ENCODE measurements around the gene PROX2. TPM values are rescaled to one million over a fixed set of nuclear protein-coding genes. Genes with fewer than 3 reads are reported as not detected.

PROX2 gene
- total RNA-seq, 2 experiments from 2014 or later, result not detected

DNA sequence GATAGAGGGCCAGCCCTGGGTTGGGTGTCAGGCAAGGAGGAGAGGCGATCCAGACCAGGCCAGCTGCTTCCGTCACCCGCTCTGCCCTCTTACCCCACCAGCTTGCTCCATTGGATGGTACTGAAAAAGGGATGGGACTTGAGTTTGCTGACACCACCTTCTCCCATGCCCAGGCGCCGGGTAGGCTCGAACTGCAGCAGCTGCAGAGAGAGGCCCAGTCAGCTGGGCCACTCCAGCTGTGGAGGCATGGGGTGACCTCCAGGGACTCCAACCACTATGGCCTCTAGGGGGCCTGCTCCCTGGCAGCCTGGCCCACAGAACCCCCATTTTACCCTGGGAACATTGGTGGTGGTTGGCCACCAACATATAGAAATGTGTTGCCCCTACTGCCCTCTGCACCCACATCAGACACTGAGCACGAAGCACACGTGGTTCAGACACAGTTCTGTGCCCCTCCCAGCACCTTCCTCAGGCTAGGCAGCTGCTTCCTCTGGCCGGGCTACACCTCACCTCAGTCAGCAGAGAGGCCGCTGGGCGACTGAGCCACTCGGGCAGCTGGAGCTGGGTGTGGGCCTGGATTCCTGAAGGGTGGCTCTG lies 31.1 kb upstream of the PROX2 start:
- no peaks in the 10 kb centered on the region for H3K27me3 Mint-ChIP-seq
- no peak overlapping the region for H3K27ac Mint-ChIP-seq
- H3K4me3 Mint-ChIP-seq, result no peak overlapping the region
- no peak for DNase-seq
- H3K9me3 Mint-ChIP-seq, result no peaks in the 10 kb centered on the region
- peaks cover 3% of the 10 kb centered on the region for H3K4me1 Mint-ChIP-seq
- H3K36me3 Mint-ChIP-seq (ENCODE audit: low read depth), result peaks cover 18% of the 10 kb centered on the region
- CTCF ChIA-PET, result interaction anchor here (1.3 to 7.2 kb wide), 14 partner anchors 10 to 298 kb away, joined by 3 to 285 read pairs (median 14); partner anchors contain the start of genes DLST, EIF2B2, PROX2 and RPS6KL1
- POLR2A ChIA-PET, result interaction anchor here (1.7 to 4.4 kb wide), 3 partner anchors 17 to 46 kb away, joined by 4 to 45 read pairs (median 34); partner anchors contain the start of gene DLST

- ChIA-PET CTCF (interaction anchor here (0.6 to 7.2 kb wide), 33 partner anchors 13 to 1266 kb away, joined by 3 to 285 read pairs (median 5); partner anchors contain the start of genes ACYP1, DLST, PROX2 and RPS6KL1), POLR2A (interaction anchor here (0.6 to 4.4 kb wide), 12 partner anchors 12 to 536 kb away, joined by 3 to 45 read pairs (median 3); partner anchors contain the start of gene DLST)
- DNase-seq, result peak; percentile 76
- Mint-ChIP-seq H3K36me3 (ENCODE audit: low read depth) (peaks cover 32% of the 10 kb centered on the region), H3K27me3 (no peaks in the 10 kb centered on the region), H3K9me3 (no peaks in the 10 kb centered on the region), H3K27ac (no peak overlapping the region), H3K4me1 (peaks cover 3% of the 10 kb centered on the region), H3K4me3 (no peak overlapping the region)
These were observed 29.7 kb upstream of the PROX2 start for GRCh38 chr14:74905595-74906142.

GRCh38 chr14:74904635-74905503 lies 28.9 kb upstream of the PROX2 start:
- ChIA-PET CTCF (interaction anchor here (0.7 to 7.2 kb wide), 23 partner anchors 12 to 385 kb away, joined by 3 to 285 read pairs (median 9); partner anchors contain the start of genes DLST, PROX2 and RPS6KL1), POLR2A (interaction anchor here (0.8 to 4.4 kb wide), 9 partner anchors 13 to 296 kb away, joined by 3 to 45 read pairs (median 3); partner anchors contain the start of gene DLST)
- no peaks in the 10 kb centered on the region for H3K9me3 Mint-ChIP-seq
- H3K36me3 Mint-ChIP-seq (ENCODE audit: low read depth), result peaks cover 40% of the 10 kb centered on the region
- no peaks in the 10 kb centered on the region for H3K27me3 Mint-ChIP-seq
- no peak for DNase-seq
- H3K4me1 Mint-ChIP-seq, result peaks cover 3% of the 10 kb centered on the region
- no peak overlapping the region for H3K4me3 Mint-ChIP-seq
- H3K27ac Mint-ChIP-seq, result peak overlapping the region; percentile 21

DNA sequence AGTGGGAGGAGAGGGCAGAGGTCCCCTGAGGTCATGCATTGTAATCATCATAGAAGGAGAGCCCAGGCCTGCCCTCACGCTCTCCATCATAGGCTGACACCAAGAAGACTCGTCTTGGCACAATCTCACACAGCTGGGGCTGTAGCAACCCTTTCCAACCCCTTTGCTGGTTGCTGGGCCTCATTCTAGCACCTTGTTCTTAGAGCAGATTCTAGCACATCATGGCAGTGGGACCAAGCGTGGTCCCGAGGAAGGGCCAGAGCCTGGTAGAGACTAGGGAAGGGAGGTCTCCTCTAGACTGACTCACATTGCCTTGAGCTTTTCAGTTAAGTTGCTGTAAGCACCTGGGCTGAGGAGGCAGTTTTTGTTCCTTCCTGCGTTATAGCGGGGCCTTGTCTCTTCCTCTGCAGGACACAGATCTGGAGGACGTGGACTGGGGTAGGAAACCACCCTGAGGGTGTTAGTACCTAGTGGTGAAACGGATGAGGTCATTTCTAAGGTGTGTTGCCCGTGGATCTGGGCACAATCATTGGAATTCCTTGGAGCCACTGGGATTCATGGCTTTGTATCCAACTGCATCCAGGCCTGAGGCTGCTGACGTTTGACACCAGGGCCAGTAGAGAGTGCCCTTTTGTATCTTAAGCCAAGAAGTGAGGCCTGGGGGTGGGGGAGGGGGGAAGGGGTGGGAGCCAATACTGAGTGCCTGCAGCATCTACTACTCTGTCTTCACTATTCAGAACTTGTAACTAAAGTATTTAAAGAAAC lies 27.2 kb upstream of the PROX2 start:
- Mint-ChIP-seq H3K27me3 (no peaks in the 10 kb centered on the region), H3K9me3 (no peaks in the 10 kb centered on the region), H3K4me1 (peaks cover 3% of the 10 kb centered on the region), H3K36me3 (ENCODE audit: low read depth) (peaks cover 57% of the 10 kb centered on the region), H3K27ac (no peak overlapping the region), H3K4me3 (no peak overlapping the region)
- DNase-seq, result no peak
- ChIA-PET POLR2A (no interaction called here), CTCF (interaction anchor here (5.8 to 7.2 kb wide), 2 partner anchors 10 to 42 kb away, joined by 86 to 285 read pairs; no protein-coding TSS in a partner anchor)

GRCh38 chr14:74898694-74899093 lies 22.7 kb upstream of the PROX2 start:
- DNase-seq, result no peak
- no peaks in the 10 kb centered on the region for H3K9me3 Mint-ChIP-seq
- no peaks in the 10 kb centered on the region for H3K4me1 Mint-ChIP-seq
- no peaks in the 10 kb centered on the region for H3K27me3 Mint-ChIP-seq
- H3K36me3 Mint-ChIP-seq (ENCODE audit: low read depth), result peaks cover 92% of the 10 kb centered on the region
- ChIA-PET CTCF (interaction anchor here (7.3 kb wide), 1 partner anchor 36 kb away, joined by 64 read pairs; no protein-coding TSS in a partner anchor), POLR2A (interaction anchor here (2.2 kb wide), 1 partner anchor 16 kb away, joined by 6 read pairs; no protein-coding TSS in a partner anchor)
- H3K4me3 Mint-ChIP-seq, result no peak overlapping the region
- H3K27ac Mint-ChIP-seq, result no peak overlapping the region

DNA sequence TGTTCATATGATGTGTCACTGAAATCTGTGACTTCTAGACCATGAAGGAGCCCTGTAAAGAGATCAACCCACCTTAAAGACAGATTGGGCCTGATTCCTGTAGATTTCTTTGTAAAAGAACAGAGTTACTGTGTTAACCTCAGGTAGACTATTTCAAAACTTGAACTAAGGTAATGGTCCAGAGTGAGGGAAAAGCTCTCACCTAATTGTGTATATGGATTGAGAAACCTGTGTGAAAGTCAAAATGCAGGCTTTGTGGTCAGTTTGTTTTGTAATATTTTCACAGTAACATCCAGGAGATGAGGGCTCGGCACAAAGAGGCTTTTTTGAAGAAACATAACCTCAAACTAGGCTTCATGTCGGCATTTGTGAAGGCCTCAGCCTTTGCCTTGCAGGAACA lies 22.1 kb upstream of the PROX2 start:
- DNase-seq, result no peak
- Mint-ChIP-seq H3K4me1 (no peaks in the 10 kb centered on the region), H3K9me3 (no peaks in the 10 kb centered on the region), H3K27me3 (no peaks in the 10 kb centered on the region), H3K36me3 (ENCODE audit: low read depth) (peaks cover 96% of the 10 kb centered on the region), H3K27ac (no peak overlapping the region), H3K4me3 (no peak overlapping the region)
- ChIA-PET CTCF (interaction anchor here (0.6 to 10.4 kb wide), 5 partner anchors 8 to 218 kb away, joined by 3 to 86 read pairs (median 6); no protein-coding TSS in a partner anchor), POLR2A (interaction anchor here (0.6 to 2.2 kb wide), 2 partner anchors 15 to 86 kb away, joined by 4 to 6 read pairs; no protein-coding TSS in a partner anchor)

DNA sequence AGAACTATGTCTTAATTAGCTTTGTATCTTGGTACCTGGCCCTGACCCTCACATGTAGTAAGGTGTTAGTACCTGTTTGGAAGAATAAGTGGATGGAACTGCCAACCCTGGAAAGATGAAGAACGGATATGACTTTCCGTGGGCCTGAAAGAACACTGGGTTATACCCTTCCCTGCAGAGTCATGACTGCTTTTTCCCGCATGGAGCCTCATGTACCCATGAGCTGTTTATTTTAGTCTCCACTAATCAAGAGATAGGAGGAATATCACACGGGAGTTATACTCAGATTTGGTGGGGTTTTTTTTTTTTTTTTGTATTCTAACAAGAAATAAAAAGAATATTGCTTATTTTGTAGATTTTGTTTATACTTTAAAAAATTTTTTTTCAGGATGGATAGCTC lies 21.7 kb upstream of the PROX2 start:
- Mint-ChIP-seq H3K9me3 (no peaks in the 10 kb centered on the region), H3K4me1 (no peaks in the 10 kb centered on the region), H3K36me3 (ENCODE audit: low read depth) (peaks cover 96% of the 10 kb centered on the region), H3K27ac (no peak overlapping the region), H3K27me3 (no peaks in the 10 kb centered on the region), H3K4me3 (no peak overlapping the region)
- no peak for DNase-seq
- CTCF ChIA-PET, result interaction anchor here (0.6 to 10.4 kb wide), 6 partner anchors 9 to 218 kb away, joined by 3 to 86 read pairs (median 6); no protein-coding TSS in a partner anchor
- POLR2A ChIA-PET, result interaction anchor here (0.6 kb wide), 1 partner anchor 87 kb away, joined by 4 read pairs; no protein-coding TSS in a partner anchor

- Mint-ChIP-seq H3K27ac (no peak overlapping the region), H3K4me1 (no peaks in the 10 kb centered on the region), H3K9me3 (no peaks in the 10 kb centered on the region), H3K4me3 (no peak overlapping the region), H3K27me3 (no peaks in the 10 kb centered on the region), H3K36me3 (ENCODE audit: low read depth) (peaks cover 96% of the 10 kb centered on the region)
- ChIA-PET CTCF (interaction anchor here (1.1 to 10.4 kb wide), 4 partner anchors 10 to 192 kb away, joined by 3 to 86 read pairs (median 35); no protein-coding TSS in a partner anchor), POLR2A (interaction anchor here (1.4 kb wide), 1 partner anchor 14 kb away, joined by 4 read pairs; the partner anchor contains the start of gene DLST)
- no peak for DNase-seq
These were observed 20.5 kb upstream of the PROX2 start for GRCh38 chr14:74896400-74896799.

GRCh38 chr14:74893614-74894091 lies 17.7 kb upstream of the PROX2 start:
- no peaks in the 10 kb centered on the region for H3K27me3 Mint-ChIP-seq
- H3K36me3 Mint-ChIP-seq (ENCODE audit: low read depth), result peaks cover 87% of the 10 kb centered on the region
- no peak for DNase-seq
- CTCF ChIA-PET, result interaction anchor here (0.5 to 10.4 kb wide), 7 partner anchors 11 to 238 kb away, joined by 3 to 86 read pairs (median 5); partner anchors contain the start of gene RPS6KL1
- no peak overlapping the region for H3K4me3 Mint-ChIP-seq
- POLR2A ChIA-PET, result interaction anchor here (0.6 to 2.1 kb wide), 3 partner anchors 12 to 1137 kb away, joined by 3 to 27 read pairs (median 4); partner anchors contain the start of genes DLST and EIF2B2
- no peaks in the 10 kb centered on the region for H3K9me3 Mint-ChIP-seq
- no peak overlapping the region for H3K27ac Mint-ChIP-seq
- peaks cover 8% of the 10 kb centered on the region for H3K4me1 Mint-ChIP-seq

DNA sequence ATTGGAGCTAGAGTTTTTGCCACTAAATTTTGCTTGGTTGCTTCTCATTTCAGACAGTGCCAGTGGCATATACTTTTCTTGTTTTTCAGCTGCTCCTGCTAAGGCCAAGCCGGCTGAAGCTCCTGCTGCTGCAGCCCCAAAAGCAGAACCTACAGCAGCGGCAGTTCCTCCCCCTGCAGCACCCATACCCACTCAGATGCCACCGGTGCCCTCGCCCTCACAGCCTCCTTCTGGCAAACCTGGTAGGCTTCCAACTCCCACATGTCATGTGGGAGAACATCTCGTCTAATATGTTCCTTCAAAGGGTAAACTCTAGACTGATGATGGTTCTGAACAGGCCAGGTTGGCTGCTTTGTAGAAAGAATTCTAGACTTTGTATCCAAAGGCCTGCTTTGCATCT lies 16.8 kb upstream of the PROX2 start:
- H3K4me3 Mint-ChIP-seq, result no peak overlapping the region
- H3K9me3 Mint-ChIP-seq, result no peaks in the 10 kb centered on the region
- DNase-seq, result no peak
- ChIA-PET POLR2A (interaction anchor here (1.4 to 2.1 kb wide), 2 partner anchors 11 to 110 kb away, joined by 4 to 27 read pairs; partner anchors contain the start of genes DLST and EIF2B2), CTCF (interaction anchor here (1.1 to 10.4 kb wide), 4 partner anchors 10 to 31 kb away, joined by 3 to 86 read pairs (median 10); no protein-coding TSS in a partner anchor)
- no peak overlapping the region for H3K27ac Mint-ChIP-seq
- peaks cover 88% of the 10 kb centered on the region for H3K36me3 Mint-ChIP-seq (ENCODE audit: low read depth)
- H3K27me3 Mint-ChIP-seq, result no peaks in the 10 kb centered on the region
- peaks cover 17% of the 10 kb centered on the region for H3K4me1 Mint-ChIP-seq

DNA sequence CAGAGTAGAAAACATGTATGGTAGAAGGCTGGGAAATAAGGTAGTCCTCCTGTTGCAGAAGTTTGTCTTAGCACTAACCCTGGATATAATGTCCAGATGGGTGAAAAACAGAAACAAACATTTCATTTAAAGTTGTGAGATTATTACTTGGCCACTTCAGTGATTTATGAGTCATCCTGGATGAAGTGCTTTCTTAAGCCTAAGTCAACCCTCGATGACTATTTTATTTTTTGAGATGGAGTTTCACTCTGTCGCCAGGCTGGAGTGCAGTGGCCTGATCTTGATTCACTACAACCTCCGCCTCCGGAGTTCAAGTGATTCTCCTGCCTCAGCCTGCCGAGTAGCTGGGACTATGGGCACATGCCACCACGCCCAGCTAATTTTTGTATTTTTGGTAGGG lies 15.9 kb upstream of the PROX2 start:
- H3K4me1 Mint-ChIP-seq, result peaks cover 20% of the 10 kb centered on the region
- no peaks in the 10 kb centered on the region for H3K9me3 Mint-ChIP-seq
- H3K36me3 Mint-ChIP-seq (ENCODE audit: low read depth), result peaks cover 81% of the 10 kb centered on the region
- no peak overlapping the region for H3K4me3 Mint-ChIP-seq
- DNase-seq, result no peak
- H3K27ac Mint-ChIP-seq, result no peak overlapping the region
- POLR2A ChIA-PET, result no interaction called here
- CTCF ChIA-PET, result interaction anchor here (0.6 to 10.4 kb wide), 4 partner anchors 9 to 53 kb away, joined by 3 to 86 read pairs (median 10); no protein-coding TSS in a partner anchor
- H3K27me3 Mint-ChIP-seq, result no peaks in the 10 kb centered on the region

All from activated CD4-positive, alpha-beta memory T cell treated with anti-CD3 and anti-CD28 coated beads, Interleukin-2, amount 10 ng/mL, durations not matched to agents 7 days and 5 days (primary cell).